SK-N-SH (cell line): ENCODE measurements around the gene PHF21B. TPM values are rescaled to one million over a fixed set of nuclear protein-coding genes. Genes with fewer than 3 reads are reported as not detected.
"Not testable (repeated sequence)": the region's sequence is repeated elsewhere in the genome, so short reads cannot be mapped to it uniquely, and the experiment has no call there.

ENCODE experiments used
- CTCF ChIA-PET: fragments of 300-600, 350-600 bp; formaldehyde crosslinking; extraction: SDS; loops from one replicate; lab custom pipeline; 2021; lab: Yijun Ruan, JAX
- POLR2A ChIA-PET: fragments of 350-600 bp; sonication (Branson Sonifier 250); formaldehyde crosslinking; extraction: SDS; loops from one replicate; lab custom pipeline; 2020; ENCODE audit warnings: antibody characterized with exemption, inconsistent platforms; lab: Yijun Ruan, JAX
- DNase-seq: peaks from one replicate; pipeline ENCODE4 v3.0.0; 2012
- H2AFZ ChIP-seq: fragments of 200-600 bp; sonication (generic); 2 replicates; pipeline ENCODE4 v1.8.1; 2016; ENCODE audit warnings: antibody characterized with exemption, mild to moderate bottlenecking, low read depth
- H3F3A ChIP-seq: fragments of 200-600 bp; sonication (generic); replicated peaks from 2 replicates; pipeline ENCODE3; 2016; ENCODE audit warnings: antibody characterized with exemption, mild to moderate bottlenecking; ENCODE audit not compliant: insufficient read depth
- H3K27ac ChIP-seq, 2 experiments: fragments of 200-500 bp in 1 of 2; fragments of 200-600 bp in 1 of 2; sonication (Bioruptor generic) in 1 of 2; sonication (generic), shearing (Covaris generic) in 1 of 2; 2 replicates each; pipeline versions ENCODE4 v1.5.1 to v1.6.1; 2014 to 2016; ENCODE audit warnings: low read depth in 2 of 2, inconsistent platforms in 1 of 2, low read length in 1 of 2, mild to moderate bottlenecking in 1 of 2, mixed read lengths in 1 of 2
- H3K27me3 ChIP-seq: fragments of 200-600 bp; sonication (generic), shearing (Covaris generic); 2 replicates; pipeline ENCODE4 v1.6.1; 2016; ENCODE audit warnings: mixed run types; ENCODE audit not compliant: insufficient read depth
- H3K36me3 ChIP-seq, 2 experiments: fragments of 200-500 bp in 1 of 2; fragments of 200-600 bp in 1 of 2; sonication (Bioruptor generic) in 1 of 2; sonication (generic) in 1 of 2; replicated peaks in 1 of 2; 2 replicates each; pipeline versions ENCODE3 to v1.5.1; 2014 to 2016; ENCODE audit warnings: low read length in 1 of 2, mild to moderate bottlenecking in 1 of 2; ENCODE audit not compliant: insufficient read depth in 2 of 2, control insufficient read depth in 1 of 2
- H3K4me1 ChIP-seq, 2 experiments: fragments of 200-500 bp in 1 of 2; fragments of 200-600 bp in 1 of 2; sonication (Bioruptor generic) in 1 of 2; sonication (generic), shearing (Covaris generic) in 1 of 2; 2 replicates each; pipeline versions ENCODE4 v1.5.1 to v1.6.1; 2014 to 2016; ENCODE audit warnings: low read depth in 1 of 2, low read length in 1 of 2, mixed run types in 1 of 2; ENCODE audit not compliant: insufficient read depth in 2 of 2, control insufficient read depth in 1 of 2
- H3K4me2 ChIP-seq: fragments of 200-600 bp; sonication (generic), shearing (Covaris generic); 2 replicates; pipeline ENCODE4 v1.6.1; 2017; ENCODE audit warnings: mixed run types
- H3K4me3 ChIP-seq, 2 experiments: fragments of 200-500 bp in 1 of 2; fragments of 200-600 bp in 1 of 2; sonication (Bioruptor generic) in 1 of 2; sonication (generic), shearing (Covaris generic) in 1 of 2; 2 replicates each; pipeline versions ENCODE4 v1.5.1 to v1.8.1; 2014 to 2016; ENCODE audit warnings: low read depth in 2 of 2, inconsistent platforms in 1 of 2, low read length in 1 of 2, mild to moderate bottlenecking in 1 of 2, mixed read lengths in 1 of 2, moderate library complexity in 1 of 2
- H3K79me2 ChIP-seq: fragments of 200-600 bp; sonication (generic); 2 replicates; pipeline ENCODE4 v1.8.1; 2017; ENCODE audit warnings: mild to moderate bottlenecking; ENCODE audit not compliant: insufficient read depth
- H3K9ac ChIP-seq: fragments of 200-600 bp; sonication (generic); 2 replicates; pipeline ENCODE4 v1.6.1; 2017; ENCODE audit warnings: mixed run types
- H3K9me2 ChIP-seq: fragments of 200-600 bp; sonication (generic); 2 replicates; pipeline ENCODE4 v1.6.1; 2017; ENCODE audit warnings: mixed run types
- H3K9me3 ChIP-seq: fragments of 200-600 bp; sonication (generic); 2 replicates; pipeline ENCODE4 v1.6.1; 2017; ENCODE audit warnings: mixed run types, mild to moderate bottlenecking, moderate library complexity
- H4K20me1 ChIP-seq: fragments of 200-600 bp; sonication (generic); 2 replicates; pipeline ENCODE4 v1.6.1; 2017; ENCODE audit warnings: mild to moderate bottlenecking, mixed run types; ENCODE audit not compliant: insufficient read depth
- CHD2 ChIP-seq: fragments of 150-350 bp; IDR thresholded peaks from 2 replicates; pipeline ENCODE4 v1.6.1; 2018; ENCODE audit warnings: low read length; ENCODE audit not compliant: partially characterized antibody
- EP300 ChIP-seq, 2 experiments: IDR thresholded peaks; 2 replicates each; pipeline versions ENCODE4 v1.4.0 to v1.6.1; 2012; ENCODE audit warnings: borderline replicate concordance in 1 of 2, low read depth in 1 of 2, low read length in 1 of 2
- NFIC ChIP-seq: IDR thresholded peaks from 2 replicates; pipeline ENCODE4 v1.4.0; 2012; ENCODE audit warnings: borderline replicate concordance
- NRF1 ChIP-seq: IDR thresholded peaks from 2 replicates; pipeline ENCODE4 v1.6.1; 2012; ENCODE audit warnings: low read depth, mild to moderate bottlenecking, low read length
- RXRA ChIP-seq: IDR thresholded peaks from 2 replicates; pipeline ENCODE4 v1.4.0; 2012; ENCODE audit warnings: low read depth, mild to moderate bottlenecking, borderline replicate concordance
- TAF1 ChIP-seq: IDR thresholded peaks from 2 replicates; pipeline ENCODE4 v1.6.1; 2012; ENCODE audit warnings: low read depth, mild to moderate bottlenecking, low read length, moderate library complexity, borderline replicate concordance
- TEAD4 ChIP-seq: IDR thresholded peaks from 2 replicates; pipeline ENCODE4 v1.4.0; 2012; ENCODE audit warnings: mild to moderate bottlenecking, borderline replicate concordance; ENCODE audit not compliant: insufficient read depth
- WGBS: methylation state at CpG from one replicate; pipeline ENCODE4 v1.1.6; 2017; ENCODE audit warnings: low lambda C conversion rate; 5-methylcytosine and 5-hydroxymethylcytosine counted together
- polyA plus RNA-seq, 3 experiments: library from polyadenylated mRNA; depleted of rRNA; stranded (reverse); fragments of >200 nt; gene quantifications; 2 replicates each; pipeline ENCODE4 v1.2.3, GENCODE V29; 2012
- TF ChIP-seq, protein P1 (sequence below): IDR thresholded peaks from 2 replicates; pipeline ENCODE4 v1.4.0; 2012; ENCODE audit warnings: low read depth

The PHF21B gene
- polyA plus RNA-seq, 1 of the 3 experiments (the other 2 are of a cell fraction), result 0.76 TPM

GRCh38 chr22:44925465-44926123, 84.2 kb downstream of the PHF21B start:
- H4K20me1 ChIP-seq, result no peaks in the 10 kb centered on the region
- no peak overlapping the region for H3K4me2 ChIP-seq
- no peaks in the 10 kb centered on the region for H3F3A ChIP-seq
- H3K9me2 ChIP-seq, result no peaks in the 10 kb centered on the region
- no peak overlapping the region for H3K4me3 ChIP-seq
- H3K9me3 ChIP-seq, result no peaks in the 10 kb centered on the region
- H3K27me3 ChIP-seq, result no peaks in the 10 kb centered on the region
- no peak for TF ChIP-seq NFIC
- TF ChIP-seq NRF1, result no peak
- no peak overlapping the region for H2AFZ ChIP-seq
- no peak overlapping the region for H3K9ac ChIP-seq
- H3K4me1 ChIP-seq, result peaks cover 0 to 31% of the 10 kb centered on the region in 2 experiments; a peak in 1 of 4 replicates
- ChIA-PET POLR2A (no interaction called here), CTCF (no interaction called here)
- no peaks in the 10 kb centered on the region for H3K79me2 ChIP-seq
- H3K27ac ChIP-seq, result no peak overlapping the region; a peak in 1 of 4 replicates
- WGBS, result 76% methylated on average over 7 of the region's 15 CpGs
- no peaks in the 10 kb centered on the region for H3K36me3 ChIP-seq
- DNase-seq, result no peak

GRCh38 chr22:44924710-44925109, 85.1 kb downstream of the PHF21B start:
- ChIA-PET POLR2A (no interaction called here), CTCF (no interaction called here)
- Histone ChIP-seq H3K36me3 (no peaks in the 10 kb centered on the region), H3K4me2 (no peak overlapping the region), H3K79me2 (no peaks in the 10 kb centered on the region), H3K9me2 (no peaks in the 10 kb centered on the region), H3K4me3 (no peak overlapping the region), H3K27me3 (no peaks in the 10 kb centered on the region), H3F3A (no peaks in the 10 kb centered on the region), H3K9ac (no peak overlapping the region), H3K27ac (no peak overlapping the region), H3K9me3 (no peaks in the 10 kb centered on the region), H4K20me1 (no peaks in the 10 kb centered on the region), H3K4me1 (peaks cover 0 to 22% of the 10 kb centered on the region in 2 experiments; a peak in 1 of 4 replicates), H2AFZ (no peak overlapping the region)
- TF ChIP-seq RXRA, result no peak
- no peak for TF ChIP-seq CHD2
- 75% methylated on average over 8 of the region's 8 CpGs for WGBS
- DNase-seq, result no peak

DNA sequence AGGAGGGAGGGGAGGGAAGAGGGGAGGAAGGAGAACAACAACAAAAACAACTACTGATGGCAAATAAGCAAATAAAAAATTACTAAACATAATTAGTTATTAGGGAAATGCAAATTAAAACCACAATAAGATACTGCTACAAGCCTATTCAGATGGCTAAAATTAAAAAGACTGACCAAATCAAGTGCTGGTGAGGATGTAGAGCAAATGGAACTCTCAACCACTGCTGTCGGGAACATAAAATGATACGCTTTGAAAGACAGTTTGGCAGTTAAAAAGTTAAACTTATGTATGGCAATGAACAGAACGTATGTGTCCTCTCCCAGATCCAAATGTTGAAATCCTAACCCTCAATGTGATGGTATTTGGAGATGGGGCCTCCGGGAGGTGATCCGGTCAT, 85.7 kb downstream of the PHF21B start:
- CTCF ChIA-PET, result no interaction called here
- no peaks in the 10 kb centered on the region for H4K20me1 ChIP-seq
- no peaks in the 10 kb centered on the region for H3K36me3 ChIP-seq
- no peak overlapping the region for H3K27ac ChIP-seq
- no peaks in the 10 kb centered on the region for H3K79me2 ChIP-seq
- H2AFZ ChIP-seq, result no peak overlapping the region
- TF ChIP-seq CHD2, result no peak
- no peak for TF ChIP-seq TEAD4
- TF ChIP-seq EP300 (IDR thresholded peaks at IDR 0.05; ENCODE audit: borderline replicate concordance in 1 of 2, low read depth in 1 of 2, low read length in 1 of 2), result no peak
- no peak for TF ChIP-seq TAF1
- TF ChIP-seq, protein P1, sequence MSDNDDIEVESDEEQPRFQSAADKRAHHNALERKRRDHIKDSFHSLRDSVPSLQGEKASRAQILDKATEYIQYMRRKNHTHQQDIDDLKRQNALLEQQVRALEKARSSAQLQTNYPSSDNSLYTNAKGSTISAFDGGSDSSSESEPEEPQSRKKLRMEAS, result no peak
- TF ChIP-seq, all 33 proteins: peak for 0
- POLR2A ChIA-PET, result no interaction called here
- no peak overlapping the region for H3K4me2 ChIP-seq
- H3K9me2 ChIP-seq, result no peaks in the 10 kb centered on the region
- no peaks in the 10 kb centered on the region for H3F3A ChIP-seq
- peaks cover 0 to 16% of the 10 kb centered on the region in 2 experiments; a peak in 1 of 4 replicates for H3K4me1 ChIP-seq
- no peak for DNase-seq
- H3K4me3 ChIP-seq, result no peak overlapping the region
- H3K9me3 ChIP-seq, result no peaks in the 10 kb centered on the region
- no peaks in the 10 kb centered on the region for H3K27me3 ChIP-seq
- 64% methylated on average over 5 of the region's 5 CpGs for WGBS
- no peak overlapping the region for H3K9ac ChIP-seq

GRCh38 chr22:44921766-44922165, 88.0 kb downstream of the PHF21B start:
- POLR2A ChIA-PET, H3K9ac ChIP-seq, H3K27ac ChIP-seq, H3K36me3 ChIP-seq, H3K27me3 ChIP-seq, H3K9me2 ChIP-seq, H3K4me1 ChIP-seq, H3K9me3 ChIP-seq, H3K4me3 ChIP-seq, H2AFZ ChIP-seq, H3K79me2 ChIP-seq, H4K20me1 ChIP-seq, DNase-seq, H3F3A ChIP-seq, H3K4me2 ChIP-seq: not testable (repeated sequence)
- CTCF ChIA-PET, result interaction anchor here (1.3 kb wide), 1 partner anchor 13 kb away, joined by 3 read pairs; no protein-coding TSS in a partner anchor
- WGBS, result 83% methylated on average over 11 of the region's 11 CpGs
